ENCODE results near the gene NUDT8.

Gene NUDT8

GRCh38 chr11:67629386-67630227, at the start of gene NUDT8:
NUDT8 (minus strand) TSS chr11:67629937; CDS start chr11:67629911, 26 bp downstream.
- DNase-seq (ENCODE audit: low spot score) (peak; percentile 48), FAIRE-seq (no peak)

- DNase-seq (ENCODE audit: low spot score) (no peak), FAIRE-seq (no peak)
These were observed 45.5 kb upstream of the NUDT8 start for GRCh38 chr11:67675058-67675747.

GRCh38 chr11:67674442-67674871, 44.7 kb upstream of the NUDT8 start, which contains the start of gene ALDH3B2:
ALDH3B2 (minus strand) TSS chr11:67674623; CDS start chr11:67666935, 7,688 bp downstream.
- DNase-seq (ENCODE audit: low spot score) (no peak), FAIRE-seq (no peak)

GRCh38 chr11:67673902-67674301, 44.2 kb upstream of the NUDT8 start:
- FAIRE-seq (no peak), DNase-seq (ENCODE audit: low spot score) (no peak)

- DNase-seq (ENCODE audit: low spot score) (no peak), FAIRE-seq (no peak)
These were observed 43.6 kb upstream of the NUDT8 start for GRCh38 chr11:67673358-67673757.

GRCh38 chr11:67671211-67671520, 41.4 kb upstream of the NUDT8 start:
- FAIRE-seq = no peak

GRCh38 chr11:67670316-67671210, 40.8 kb upstream of the NUDT8 start:
- FAIRE-seq = no peak
- DNase-seq (ENCODE audit: low spot score) = no peak

More at GRCh38 chr11:67671211-67671520, 41.4 kb upstream of the NUDT8 start:
- no peak for DNase-seq (ENCODE audit: low spot score)

GRCh38 chr11:67668192-67668551, 38.4 kb upstream of the NUDT8 start:
- FAIRE-seq (no peak), DNase-seq (ENCODE audit: low spot score) (no peak)

- DNase-seq (ENCODE audit: low spot score) (no peak), FAIRE-seq (no peak)
These were observed 37.9 kb upstream of the NUDT8 start for GRCh38 chr11:67667490-67668191.

GRCh38 chr11:67666676-67667489, 37.1 kb upstream of the NUDT8 start:
- no peak for FAIRE-seq
- DNase-seq (ENCODE audit: low spot score) = no peak

- DNase-seq (ENCODE audit: low spot score) = no peak
- FAIRE-seq = no peak
These were observed 36.5 kb upstream of the NUDT8 start for GRCh38 chr11:67666303-67666645.

- no peak for DNase-seq (ENCODE audit: low spot score)
- no peak for FAIRE-seq
These were observed 36.0 kb upstream of the NUDT8 start for GRCh38 chr11:67665541-67666302.

- FAIRE-seq (no peak), DNase-seq (ENCODE audit: low spot score) (no peak)
These were observed 35.2 kb upstream of the NUDT8 start for GRCh38 chr11:67664696-67665540.

- FAIRE-seq (no peak), DNase-seq (ENCODE audit: low spot score) (no peak)
These were observed 34.5 kb upstream of the NUDT8 start for GRCh38 chr11:67664213-67664585.

GRCh38 chr11:67663532-67664212, 33.9 kb upstream of the NUDT8 start:
- DNase-seq (ENCODE audit: low spot score) = no peak
- no peak for FAIRE-seq

GRCh38 chr11:67662835-67663531, 33.2 kb upstream of the NUDT8 start:
- DNase-seq (ENCODE audit: low spot score) = no peak
- no peak for FAIRE-seq

- no peak for DNase-seq (ENCODE audit: low spot score)
- FAIRE-seq = no peak
These were observed 32.6 kb upstream of the NUDT8 start for GRCh38 chr11:67662142-67662834.

All from RCC 7860 (cell line).